IMR-90 (cell line): ENCODE data around the gene MACF1. TPM values are rescaled to one million over a fixed set of nuclear protein-coding genes. Genes with fewer than 3 reads are reported as not detected.

Experiments
- ATAC-seq: fragments of 200-7000 bp; cut with Tn5 transposase; 2 replicates; pipeline ENCODE4 v1.9.1; 2020; ENCODE audit warnings: low read depth, mild to moderate bottlenecking, moderate library complexity
- BruUV-seq: library from RNA; stranded (reverse); fragments of 400-500 nt; replicated peaks from 2 replicates; lab custom pipeline; 2021; lab: Mats Ljungman, UMichigan
- CTCF ChIA-PET: fragments of 300-600 bp; formaldehyde crosslinking; extraction: SDS; loops from one replicate; lab custom pipeline; 2021; ENCODE audit warnings: antibody characterized with exemption; lab: Yijun Ruan, JAX
- POLR2A ChIA-PET: fragments of 300-600 bp; sonication (Branson Sonifier 250); formaldehyde crosslinking; loops from one replicate; lab custom pipeline; 2022; ENCODE audit warnings: antibody characterized with exemption; ENCODE audit not compliant: unreplicated experiment; lab: Charles Lee
- DNase-seq: peaks from one replicate; pipeline ENCODE4 v3.0.0; 2013
- H2AFZ ChIP-seq: replicated peaks from 2 replicates; pipeline ENCODE3; 2013; ENCODE audit warnings: low read length, mild to moderate bottlenecking; ENCODE audit not compliant: poor library complexity
- H2AK5ac ChIP-seq: 2 replicates; pipeline ENCODE4 v1.6.1; 2013; ENCODE audit warnings: low read depth, low read length, inconsistent platforms
- H2AK9ac ChIP-seq: replicated peaks from 2 replicates; pipeline ENCODE3; 2013; ENCODE audit warnings: mild to moderate bottlenecking, low read depth, low read length, moderate library complexity; ENCODE audit not compliant: poor library complexity
- H2BK120ac ChIP-seq: 2 replicates; pipeline ENCODE4 v1.6.1; 2013; ENCODE audit warnings: low read depth, low read length, inconsistent platforms
- H2BK15ac ChIP-seq: 3 replicates; pipeline ENCODE4 v1.6.1; 2013; ENCODE audit warnings: low read depth, low read length, inconsistent platforms
- H2BK20ac ChIP-seq: 2 replicates; pipeline ENCODE4 v1.6.1; 2013; ENCODE audit warnings: low read depth, mild to moderate bottlenecking, inconsistent platforms, low read length, moderate library complexity
- H2BK5ac ChIP-seq: 2 replicates; pipeline ENCODE4 v1.6.1; 2013; ENCODE audit warnings: mild to moderate bottlenecking, low read depth, low read length, inconsistent platforms; ENCODE audit not compliant: poor library complexity, severe bottlenecking
- H3K14ac ChIP-seq: replicated peaks from 2 replicates; pipeline ENCODE4 v1.6.1; 2013; ENCODE audit warnings: low read depth, low read length, inconsistent platforms
- H3K18ac ChIP-seq: 2 replicates; pipeline ENCODE4 v1.6.1; 2013; ENCODE audit warnings: low read depth, low read length, control low read depth
- H3K23ac ChIP-seq: 2 replicates; pipeline ENCODE4 v1.6.1; 2013; ENCODE audit warnings: low read depth, low read length, inconsistent platforms
- H3K27ac ChIP-seq: 2 replicates; pipeline ENCODE4 v1.5.1; 2013; ENCODE audit warnings: mild to moderate bottlenecking, control low read depth, low read length; ENCODE audit not compliant: insufficient read depth
- H3K27me3 ChIP-seq: 2 replicates; pipeline ENCODE4 v1.6.1; 2013; ENCODE audit warnings: low read length; ENCODE audit not compliant: control insufficient read depth, insufficient read depth
- H3K36me3 ChIP-seq: 2 replicates; pipeline ENCODE4 v1.6.1; 2013; ENCODE audit warnings: low read length, mixed read lengths; ENCODE audit not compliant: control insufficient read depth, insufficient read depth
- H3K4ac ChIP-seq: 2 replicates; pipeline ENCODE4 v1.6.1; 2013; ENCODE audit warnings: low read depth, low read length, inconsistent platforms
- H3K4me1 ChIP-seq: 2 replicates; pipeline ENCODE4 v1.6.1; 2013; ENCODE audit warnings: low read length, mixed read lengths; ENCODE audit not compliant: control insufficient read depth, insufficient read depth
- H3K4me2 ChIP-seq: 2 replicates; pipeline ENCODE4 v1.6.1; 2013; ENCODE audit warnings: low read depth, mild to moderate bottlenecking, control low read depth, low read length, moderate library complexity
- H3K4me3 ChIP-seq: 2 replicates; pipeline ENCODE4 v1.5.1; 2013; ENCODE audit warnings: low read depth, mild to moderate bottlenecking, control low read depth, low read length, moderate library complexity; ENCODE audit not compliant: insufficient read depth
- H3K56ac ChIP-seq: 2 replicates; pipeline ENCODE4 v1.6.1; 2013; ENCODE audit warnings: low read length, inconsistent platforms; ENCODE audit not compliant: insufficient read depth; ENCODE audit errors: extremely low read depth
- H3K79me1 ChIP-seq, 2 experiments: 2 replicates each; pipeline ENCODE4 v1.6.1; 2013; ENCODE audit warnings: low read length in 2 of 2, inconsistent platforms in 1 of 2, low read depth in 1 of 2
- H3K9ac ChIP-seq: 2 replicates; pipeline ENCODE4 v1.6.1; 2013; ENCODE audit warnings: low read depth, low read length, control low read depth
- H3K9me1 ChIP-seq: 2 replicates; pipeline ENCODE4 v1.6.1; 2013; ENCODE audit warnings: low read length, inconsistent platforms; ENCODE audit not compliant: insufficient read depth
- H3K9me3 ChIP-seq: 2 replicates; pipeline ENCODE4 v1.6.1; 2013; ENCODE audit warnings: low read length; ENCODE audit not compliant: control insufficient read depth, insufficient read depth
- H4K20me1 ChIP-seq: 2 replicates; pipeline ENCODE4 v1.6.1; 2013; ENCODE audit warnings: low read length, inconsistent platforms; ENCODE audit not compliant: insufficient read depth
- H4K5ac ChIP-seq: 2 replicates; pipeline ENCODE4 v1.6.1; 2013; ENCODE audit warnings: mild to moderate bottlenecking, low read depth, low read length, control low read depth
- H4K8ac ChIP-seq, 2 experiments: 2 replicates each; pipeline ENCODE4 v1.6.1; 2013; ENCODE audit warnings: low read depth in 2 of 2, low read length in 2 of 2, control low read depth in 1 of 2, inconsistent platforms in 1 of 2
- H4K91ac ChIP-seq: 2 replicates; pipeline ENCODE4 v1.6.1; 2013; ENCODE audit warnings: low read depth, low read length, inconsistent platforms; ENCODE audit not compliant: insufficient read depth
- BHLHE40 ChIP-seq: fragments of 150-350 bp; IDR thresholded peaks from 2 replicates; pipeline ENCODE4 v1.6.1; 2016; ENCODE audit warnings: mild to moderate bottlenecking, low read depth, low read length
- MXI1 ChIP-seq: IDR thresholded peaks from 2 replicates; pipeline ENCODE4 v1.6.1; 2012; ENCODE audit warnings: low read depth, mild to moderate bottlenecking, low read length, moderate library complexity, borderline replicate concordance
- RAD21 ChIP-seq: IDR thresholded peaks from 2 replicates; pipeline ENCODE4 v1.6.1; 2012; ENCODE audit warnings: low read length, improper control_type of control experiment
- USF2 ChIP-seq: fragments of 150-350 bp; IDR thresholded peaks from 2 replicates; pipeline ENCODE4 v1.6.1; 2017; ENCODE audit warnings: mild to moderate bottlenecking, antibody characterized with exemption, low read length, low read depth
- WGBS, 2 experiments: methylation state at CpG; one replicate each; pipeline versions ENCODE4 v1.1.5 to v1.1.7; 2013; ENCODE audit warnings: missing lambda C conversion rate in 2 of 2; ENCODE audit not compliant: insufficient read length in 1 of 2; ENCODE audit errors: extremely low coverage in 2 of 2; 5-methylcytosine and 5-hydroxymethylcytosine counted together
- dilution Hi-C: fragments of 300-500 bp; cut with HindIII; formaldehyde crosslinking; loops from one replicate; pipeline ENCODE4 v1.14.3; 2018; ENCODE audit warnings: low sequenced_read_pairs; ENCODE audit not compliant: unreplicated experiment
- in situ Hi-C: fragments of 300-500 bp; cut with MboI; formaldehyde crosslinking; loops from 3 replicates; pipeline ENCODE4 v1.14.3; 2019; ENCODE audit warnings: low sequenced_read_pairs, inconsistent platforms, mixed read lengths
- intact Hi-C: fragments of 100-400 bp; cut with micrococcal nuclease; formaldehyde crosslinking; loops from 2 replicates; pipeline ENCODE4 v1.10.0; 2022
- polyA plus RNA-seq, 3 experiments: library from polyadenylated mRNA; depleted of rRNA; stranded (reverse); fragments of >200 nt; gene quantifications; 2 replicates each; pipeline ENCODE4 v1.2.3, GENCODE V29; 2012; ENCODE audit warnings: low replicate concordance in 1 of 3
- total RNA-seq: library from RNA; depleted of rRNA; stranded (reverse); fragments of >200 nt; gene quantifications from 2 replicates; pipeline ENCODE4 v1.2.3, GENCODE V29; 2012

The MACF1 gene
- total and polyA plus RNA-seq, 2 of the 4 experiments (the other 2 are of a cell fraction): 67.6 to 369 TPM

GRCh38 chr1:39393645-39394044, 189.2 kb downstream of the MACF1 start:
- H2AFZ ChIP-seq: no peak overlapping the region
- H2BK20ac ChIP-seq: peak overlapping the region; percentile 43; the same call in 1 of the 2 replicates
- H3K23ac ChIP-seq: peak overlapping the region; percentile 64; the same call in 1 of the 2 replicates
- peak overlapping the region; percentile 57 for H3K4ac ChIP-seq
- CTCF ChIA-PET: no interaction called here
- TF ChIP-seq BHLHE40 (no peak), MXI1 (no peak), RAD21 (no peak), USF2 (no peak)
- H3K56ac ChIP-seq: no peak overlapping the region
- H3K36me3 ChIP-seq: no peaks in the 10 kb centered on the region; the same call in none of the 2 replicates
- peak overlapping the region in 1 of 2 experiments; percentile 43; a peak in 1 of 4 replicates for H4K8ac ChIP-seq
- H3K4me2 ChIP-seq: no peak overlapping the region
- no peak overlapping the region for H3K18ac ChIP-seq
- H3K9me3 ChIP-seq: no peaks in the 10 kb centered on the region
- no peak overlapping the region for H2BK120ac ChIP-seq
- H3K79me1 ChIP-seq: peaks cover 19 to 75% of the 10 kb centered on the region in 2 experiments
- H4K5ac ChIP-seq: no peak overlapping the region
- no peaks in the 10 kb centered on the region for H3K27me3 ChIP-seq
- peak overlapping the region; percentile 44; the same call in 1 of the 2 replicates for H4K91ac ChIP-seq
- peak overlapping the region; percentile 59; the same call in 1 of the 2 replicates for H3K27ac ChIP-seq
- no peak overlapping the region for H3K4me3 ChIP-seq
- WGBS, 2 experiments: 96% methylated on average over 7 of the region's 11 CpGs; no CpG with 5 or more reads in 1 of the 2 experiments
- POLR2A ChIA-PET: no interaction called here
- intact Hi-C loops: loop anchor here (2.0 kb wide), 1 partner anchor 17 kb away; no protein-coding TSS in a partner anchor
- no TSS peak for BruUV-seq
- H2BK15ac ChIP-seq: 0 out of 3 replicates have a peak overlapping the region, but pooled peaks have one; percentile 70
- dilution Hi-C loops: no loop called here
- H3K9me1 ChIP-seq: peaks cover 19% of the 10 kb centered on the region
- peak overlapping the region; percentile 89 for H2AK5ac ChIP-seq
- H2BK5ac ChIP-seq: peak overlapping the region; percentile 69
- no peak overlapping the region for H2AK9ac ChIP-seq
- ATAC-seq (no peak), DNase-seq (no peak)
- peaks cover 23% of the 10 kb centered on the region for H3K4me1 ChIP-seq
- peak overlapping the region; percentile 57; the same call in 1 of the 2 replicates for H3K14ac ChIP-seq
- in situ Hi-C loops: no loop called here
- peaks cover 4% of the 10 kb centered on the region; the same call in 1 of the 2 replicates for H4K20me1 ChIP-seq
- no peak overlapping the region for H3K9ac ChIP-seq
